HEK293 (cell line): Measurements from ENCODE around the gene CCDC73.
"Not testable (repeated sequence)": the region's sequence is repeated elsewhere in the genome, so short reads cannot be mapped to it uniquely, and the experiment has no call there.

Experiments used
- CTCF ChIA-PET: fragments of 350-600 bp; formaldehyde crosslinking; extraction: SDS; loops from one replicate; lab custom pipeline; 2021; ENCODE audit warnings: antibody characterized with exemption; lab: Yijun Ruan, JAX
- POLR2A ChIA-PET: fragments of 300-600 bp; formaldehyde crosslinking; extraction: SDS; loops from one replicate; lab custom pipeline; 2020; ENCODE audit warnings: antibody characterized with exemption, inconsistent platforms; lab: Yijun Ruan, JAX
- H3K27ac ChIP-seq: fragments of 200-500 bp; sonication (Bioruptor generic); 2 replicates; pipeline ENCODE4 v1.5.1; 2014; ENCODE audit warnings: low read depth, low read length, control low read depth, inconsistent platforms; ENCODE audit errors: extremely low read depth
- H3K36me3 ChIP-seq, 2 experiments: fragments of 200-500 bp in 1 of 2; sonication (Bioruptor generic) in 1 of 2; 1 replicate in 1 of 2; 2 replicates in 1 of 2; pipeline ENCODE4 v1.5.1; 2014 to 2017; ENCODE audit warnings: inconsistent platforms in 2 of 2, low read length in 2 of 2; ENCODE audit not compliant: control insufficient read depth in 2 of 2, insufficient read depth in 1 of 2
- H3K4me1 ChIP-seq: fragments of 200-500 bp; sonication (Bioruptor generic); 2 replicates; pipeline ENCODE4 v1.5.1; 2014; ENCODE audit warnings: mild to moderate bottlenecking, low read length, inconsistent platforms; ENCODE audit not compliant: control insufficient read depth, insufficient read depth
- H3K4me3 ChIP-seq: 2 replicates; pipeline ENCODE4 v1.5.1; 2011; ENCODE audit warnings: low read depth, mild to moderate bottlenecking, control low read depth, low read length, moderate library complexity
- H3K9me3 ChIP-seq: fragments of 200-500 bp; sonication (Bioruptor generic); 2 replicates; pipeline ENCODE4 v1.5.1; 2014; ENCODE audit warnings: low read depth, low read length, inconsistent platforms; ENCODE audit not compliant: control insufficient read depth, insufficient read depth
- GLI4 ChIP-seq: fragments of 450-650 bp; formaldehyde crosslinking; IDR thresholded peaks from 2 replicates; pipeline ENCODE4 v1.5.1; 2016; ENCODE audit warnings: missing biosample characterization, missing genetic modification characterization
- HOXD13 ChIP-seq: sonication (generic); formaldehyde crosslinking; IDR thresholded peaks from 2 replicates; pipeline ENCODE4 v1.8.0; 2022; ENCODE audit warnings: missing genetic modification reagents, borderline replicate concordance
- KLF10 ChIP-seq: fragments of 450-650 bp; IDR thresholded peaks from 2 replicates; pipeline ENCODE4 v1.5.1; 2018; ENCODE audit warnings: missing biosample characterization, mild to moderate bottlenecking, missing genetic modification characterization
- KLF8 ChIP-seq: fragments of 450-650 bp; formaldehyde crosslinking; IDR thresholded peaks from 2 replicates; pipeline ENCODE4 v1.5.1; 2016; ENCODE audit warnings: missing biosample characterization, missing genetic modification characterization
- SP2 ChIP-seq: fragments of 450-650 bp; formaldehyde crosslinking; IDR thresholded peaks from 2 replicates; pipeline ENCODE4 v1.5.1; 2016; ENCODE audit warnings: missing biosample characterization, missing genetic modification characterization
- ZBTB21 ChIP-seq: fragments of 450-650 bp; formaldehyde crosslinking; IDR thresholded peaks from 2 replicates; pipeline ENCODE4 v1.5.1; 2017; ENCODE audit warnings: missing biosample characterization, missing genetic modification characterization
- ZBTB7A ChIP-seq: fragments of 450-650 bp; formaldehyde crosslinking; IDR thresholded peaks from 2 replicates; pipeline ENCODE4 v1.5.1; 2016; ENCODE audit warnings: low read depth, missing biosample characterization, missing genetic modification characterization
- ZNF10 ChIP-seq: fragments of 450-650 bp; formaldehyde crosslinking; IDR thresholded peaks from 2 replicates; pipeline ENCODE4 v1.5.1; 2017; ENCODE audit warnings: missing biosample characterization, missing genetic modification characterization
- ZNF112 ChIP-seq: fragments of 450-650 bp; formaldehyde crosslinking; IDR thresholded peaks from 2 replicates; pipeline ENCODE4 v1.5.0; 2017; ENCODE audit warnings: missing biosample characterization, missing genetic modification characterization
- ZNF114 ChIP-seq: fragments of 450-650 bp; formaldehyde crosslinking; IDR thresholded peaks from 2 replicates; pipeline ENCODE4 v1.5.0; 2017; ENCODE audit warnings: missing biosample characterization, missing genetic modification characterization
- ZNF175 ChIP-seq: fragments of 450-650 bp; formaldehyde crosslinking; IDR thresholded peaks from 2 replicates; pipeline ENCODE4 v1.5.1; 2016; ENCODE audit warnings: missing biosample characterization, missing genetic modification characterization
- ZNF23 ChIP-seq: fragments of 450-650 bp; formaldehyde crosslinking; IDR thresholded peaks from 2 replicates; pipeline ENCODE4 v1.5.1; 2016; ENCODE audit warnings: missing biosample characterization, missing genetic modification characterization, borderline replicate concordance
- ZNF239 ChIP-seq: fragments of 450-650 bp; formaldehyde crosslinking; IDR thresholded peaks from 2 replicates; pipeline ENCODE4 v1.5.1; 2016; ENCODE audit warnings: missing biosample characterization, missing genetic modification characterization
- ZNF341 ChIP-seq: fragments of 450-650 bp; formaldehyde crosslinking; IDR thresholded peaks from 2 replicates; pipeline ENCODE4; 2016; ENCODE audit warnings: low read depth, missing biosample characterization, missing genetic modification characterization
- ZNF549 ChIP-seq: fragments of 450-650 bp; IDR thresholded peaks from 2 replicates; pipeline ENCODE4 v1.5.1; 2018; ENCODE audit warnings: missing biosample characterization, missing genetic modification characterization, mild to moderate bottlenecking, inconsistent platforms, moderate library complexity
- ZNF571 ChIP-seq: fragments of 450-650 bp; formaldehyde crosslinking; IDR thresholded peaks from 2 replicates; pipeline ENCODE4 v1.5.0; 2017; ENCODE audit warnings: missing biosample characterization, missing genetic modification characterization
- ZNF624 ChIP-seq: fragments of 450-650 bp; formaldehyde crosslinking; IDR thresholded peaks from 2 replicates; pipeline ENCODE4 v1.5.1; 2017; ENCODE audit warnings: missing biosample characterization, missing genetic modification characterization
- ZNF843 ChIP-seq: fragments of 450-650 bp; formaldehyde crosslinking; IDR thresholded peaks from 2 replicates; pipeline ENCODE4 v1.5.1; 2016; ENCODE audit warnings: missing biosample characterization, missing genetic modification characterization
- TF ChIP-seq, protein P1 (sequence below): fragments of 450-650 bp; formaldehyde crosslinking; IDR thresholded peaks from 2 replicates; pipeline ENCODE4 v1.5.1; 2016; ENCODE audit warnings: missing biosample characterization, missing genetic modification characterization
- TF ChIP-seq, protein P2 (sequence below): fragments of 450-650 bp; formaldehyde crosslinking; IDR thresholded peaks from 2 replicates; pipeline ENCODE4 v1.5.1; 2017; ENCODE audit warnings: missing biosample characterization, missing genetic modification characterization
- TF ChIP-seq, protein P3 (sequence below): fragments of 450-650 bp; formaldehyde crosslinking; IDR thresholded peaks from 2 replicates; pipeline ENCODE4 v1.5.1; 2016; ENCODE audit warnings: missing biosample characterization, missing genetic modification characterization
- TF ChIP-seq, protein P4 (sequence below): fragments of 450-650 bp; formaldehyde crosslinking; IDR thresholded peaks from 2 replicates; pipeline ENCODE4 v1.5.1; 2016; ENCODE audit warnings: missing biosample characterization, missing genetic modification characterization

CCDC73 gene

DNA sequence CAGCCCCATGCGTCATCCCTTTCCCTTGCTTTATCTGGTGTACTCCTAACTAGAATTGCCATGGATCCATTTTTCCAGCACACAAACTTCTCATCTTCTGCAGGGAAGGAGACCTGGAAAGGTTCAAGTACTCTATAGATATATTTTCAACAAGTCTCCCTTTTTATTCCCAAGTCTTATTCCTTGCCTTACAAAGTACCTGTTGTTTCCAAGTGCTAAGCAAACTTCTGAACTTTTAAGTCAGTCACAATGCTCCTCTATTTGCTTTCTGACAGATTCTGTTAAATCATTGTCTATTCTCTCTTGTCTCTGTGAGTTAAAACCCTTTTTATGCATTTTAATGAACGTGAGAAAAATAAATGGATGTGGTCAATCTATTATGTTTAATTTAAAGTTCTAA lies 20.4 kb downstream of the CCDC73 start:
- Histone ChIP-seq H3K9me3 (no peaks in the 10 kb centered on the region), H3K36me3 (no peaks in the 10 kb centered on the region), H3K27ac (no peak overlapping the region), H3K4me3 (no peak overlapping the region), H3K4me1 (no peaks in the 10 kb centered on the region)
- ChIA-PET CTCF (no interaction called here), POLR2A (no interaction called here)
- TF ChIP-seq ZNF571 (tag by site-specific recombination), result no peak
- TF ChIP-seq ZNF624, result no peak
- TF ChIP-seq ZBTB21 (tag by site-specific recombination), result no peak
- TF ChIP-seq ZNF175 (tag by site-specific recombination), result no peak
- TF ChIP-seq, protein P1, sequence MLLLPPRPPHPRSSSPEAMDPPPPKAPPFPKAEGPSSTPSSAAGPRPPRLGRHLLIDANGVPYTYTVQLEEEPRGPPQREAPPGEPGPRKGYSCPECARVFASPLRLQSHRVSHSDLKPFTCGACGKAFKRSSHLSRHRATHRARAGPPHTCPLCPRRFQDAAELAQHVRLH, result no peak
- TF ChIP-seq ZNF843 (tag by site-specific recombination), result no peak
- TF ChIP-seq KLF8, result no peak
- TF ChIP-seq, protein P2, sequence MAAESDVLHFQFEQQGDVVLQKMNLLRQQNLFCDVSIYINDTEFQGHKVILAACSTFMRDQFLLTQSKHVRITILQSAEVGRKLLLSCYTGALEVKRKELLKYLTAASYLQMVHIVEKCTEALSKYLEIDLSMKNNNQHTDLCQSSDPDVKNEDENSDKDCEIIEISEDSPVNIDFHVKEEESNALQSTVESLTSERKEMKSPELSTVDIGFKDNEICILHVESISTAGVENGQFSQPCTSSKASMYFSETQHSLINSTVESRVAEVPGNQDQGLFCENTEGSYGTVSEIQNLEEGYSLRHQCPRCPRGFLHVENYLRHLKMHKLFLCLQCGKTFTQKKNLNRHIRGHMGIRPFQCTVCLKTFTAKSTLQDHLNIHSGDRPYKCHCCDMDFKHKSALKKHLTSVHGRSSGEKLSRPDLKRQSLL, result no peak
- TF ChIP-seq ZBTB7A (tag by site-specific recombination), result no peak
- no peak for TF ChIP-seq ZNF23 (tag by site-specific recombination)
- TF ChIP-seq, protein P3, sequence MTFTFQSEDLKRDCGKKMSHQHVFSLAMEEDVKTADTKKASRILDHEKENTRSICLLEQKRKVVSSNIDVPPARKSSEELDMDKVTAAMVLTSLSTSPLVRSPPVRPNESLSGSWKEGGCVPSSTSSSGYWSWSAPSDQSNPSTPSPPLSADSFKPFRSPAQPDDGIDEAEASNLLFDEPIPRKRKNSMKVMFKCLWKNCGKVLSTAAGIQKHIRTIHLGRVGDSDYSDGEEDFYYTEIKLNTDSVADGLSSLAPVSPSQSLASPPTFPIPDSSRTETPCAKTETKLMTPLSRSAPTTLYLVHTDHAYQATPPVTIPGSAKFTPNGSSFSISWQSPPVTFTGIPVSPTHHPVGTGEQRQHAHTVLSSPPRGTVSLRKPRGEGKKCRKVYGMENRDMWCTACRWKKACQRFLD (tag by site-specific recombination), result no peak
- TF ChIP-seq ZNF114 (tag by site-specific recombination), result no peak
- TF ChIP-seq ZNF549 (tag by site-specific recombination), result no peak
- no peak for TF ChIP-seq ZNF112 (tag by site-specific recombination)
- TF ChIP-seq, protein P4, sequence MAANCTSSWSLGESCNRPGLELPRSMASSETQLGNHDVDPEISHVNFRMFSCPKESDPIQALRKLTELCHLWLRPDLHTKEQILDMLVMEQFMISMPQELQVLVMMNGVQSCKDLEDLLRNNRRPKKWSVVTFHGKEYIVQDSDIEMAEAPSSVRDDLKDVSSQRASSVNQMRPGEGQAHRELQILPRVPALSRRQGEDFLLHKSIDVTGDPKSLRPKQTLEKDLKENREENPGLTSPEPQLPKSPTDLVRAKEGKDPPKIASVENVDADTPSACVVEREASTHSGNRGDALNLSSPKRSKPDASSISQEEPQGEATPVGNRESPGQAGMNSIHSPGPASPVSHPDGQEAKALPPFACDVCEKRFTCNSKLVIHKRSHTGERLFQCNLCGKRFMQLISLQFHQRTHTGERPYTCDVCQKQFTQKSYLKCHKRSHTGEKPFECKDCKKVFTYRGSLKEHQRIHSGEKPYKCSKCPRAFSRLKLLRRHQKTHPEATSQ, result no peak
- no peak for TF ChIP-seq GLI4 (tag by site-specific recombination)
- TF ChIP-seq HOXD13 (CRISPR knock-in tag), result no peak
- TF ChIP-seq SP2 (tag by site-specific recombination), result no peak
- TF ChIP-seq ZNF239 (tag by site-specific recombination), result no peak
- no peak for TF ChIP-seq ZNF341 (tag by site-specific recombination)

DNA sequence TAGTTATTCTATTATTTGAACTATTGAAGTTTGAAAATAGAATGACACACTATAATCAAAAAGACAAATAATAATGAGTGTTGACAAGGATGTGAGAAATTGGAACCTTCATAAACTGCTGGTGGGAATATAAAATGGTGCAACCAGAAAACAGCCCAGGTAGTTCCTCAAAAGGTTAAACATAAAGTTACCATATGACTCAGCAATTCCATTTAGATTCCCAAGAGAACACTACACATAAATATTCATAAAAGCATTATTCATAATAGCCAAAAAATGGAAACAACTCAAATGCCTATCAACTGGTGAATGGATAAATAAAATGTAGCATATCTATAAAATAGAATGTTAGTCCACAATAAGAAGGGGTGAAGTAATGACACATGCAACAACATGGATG lies 21.7 kb downstream of the CCDC73 start:
- POLR2A ChIA-PET, result no interaction called here
- no peak for TF ChIP-seq ZNF341 (tag by site-specific recombination)
- no peak for TF ChIP-seq KLF10
- no peak overlapping the region for H3K27ac ChIP-seq

DNA sequence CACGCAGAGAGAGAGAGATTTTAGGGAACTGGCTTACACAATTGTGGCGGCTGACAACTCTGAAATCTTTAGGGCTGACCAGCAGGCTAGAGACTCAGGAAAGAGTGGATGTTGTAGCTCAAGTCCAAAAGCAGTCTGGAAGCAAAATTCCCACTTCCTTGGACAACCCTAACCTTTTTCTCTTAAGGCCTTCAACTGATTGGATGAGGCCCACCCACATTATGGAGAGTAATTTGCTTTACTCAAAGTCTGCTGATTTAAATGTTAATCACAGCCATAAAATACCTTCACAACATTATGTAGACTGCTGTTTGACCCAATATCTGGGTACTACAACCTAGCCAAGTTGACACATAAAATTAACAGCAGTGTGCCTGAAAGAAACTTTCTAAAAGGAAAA lies 32.7 kb downstream of the CCDC73 start:
- H3K27ac ChIP-seq, H3K36me3 ChIP-seq, H3K4me3 ChIP-seq, POLR2A ChIA-PET, CTCF ChIA-PET, H3K9me3 ChIP-seq, H3K4me1 ChIP-seq: not testable (repeated sequence)
- peak; percentile 94 for TF ChIP-seq ZNF10 (tag by site-specific recombination)

More for the DNA sequence above, 21.7 kb downstream of the CCDC73 start:
- no peak overlapping the region for H3K4me3 ChIP-seq
- CTCF ChIA-PET, result no interaction called here
- H3K36me3 ChIP-seq, result no peaks in the 10 kb centered on the region
- no peaks in the 10 kb centered on the region for H3K4me1 ChIP-seq
- H3K9me3 ChIP-seq, result no peaks in the 10 kb centered on the region
